H7 (cell line): Measurements from ENCODE around the gene LRRC28. TPM values are rescaled to one million over a fixed set of nuclear protein-coding genes. Genes with fewer than 3 reads are reported as not detected.

ENCODE experiments used
- DNase-seq: peaks from one replicate; pipeline ENCODE4 v3.0.0; 2012
- H3K27me3 ChIP-seq: 2 replicates; pipeline ENCODE4 v1.6.0; 2011; ENCODE audit warnings: mild to moderate bottlenecking, low read length; ENCODE audit not compliant: control insufficient read depth, insufficient read depth
- H3K36me3 ChIP-seq: replicated peaks from 2 replicates; pipeline ENCODE4 v1.5.1; 2011; ENCODE audit warnings: low read length; ENCODE audit not compliant: control insufficient read depth, insufficient read depth
- H3K4me3 ChIP-seq: 2 replicates; pipeline ENCODE4 v1.5.1; 2011; ENCODE audit warnings: low read depth, mild to moderate bottlenecking, control low read depth, low read length, moderate library complexity; ENCODE audit not compliant: insufficient read depth
- total RNA-seq: library from RNA; depleted of rRNA; stranded (reverse); fragments of >200 nt; shearing (Covaris generic); gene quantifications from 2 replicates; pipeline ENCODE4 v1.2.3, GENCODE V29; 2014

Gene LRRC28
- total RNA-seq, 1 experiment from 2014 or later, result 25.0 TPM

- Histone ChIP-seq H3K4me3 (no peak overlapping the region), H3K36me3 (no peaks in the 10 kb centered on the region), H3K27me3 (no peaks in the 10 kb centered on the region)
- no peak for DNase-seq
These were observed 12.4 kb upstream of the LRRC28 start for GRCh38 chr15:99238849-99239248.

DNA sequence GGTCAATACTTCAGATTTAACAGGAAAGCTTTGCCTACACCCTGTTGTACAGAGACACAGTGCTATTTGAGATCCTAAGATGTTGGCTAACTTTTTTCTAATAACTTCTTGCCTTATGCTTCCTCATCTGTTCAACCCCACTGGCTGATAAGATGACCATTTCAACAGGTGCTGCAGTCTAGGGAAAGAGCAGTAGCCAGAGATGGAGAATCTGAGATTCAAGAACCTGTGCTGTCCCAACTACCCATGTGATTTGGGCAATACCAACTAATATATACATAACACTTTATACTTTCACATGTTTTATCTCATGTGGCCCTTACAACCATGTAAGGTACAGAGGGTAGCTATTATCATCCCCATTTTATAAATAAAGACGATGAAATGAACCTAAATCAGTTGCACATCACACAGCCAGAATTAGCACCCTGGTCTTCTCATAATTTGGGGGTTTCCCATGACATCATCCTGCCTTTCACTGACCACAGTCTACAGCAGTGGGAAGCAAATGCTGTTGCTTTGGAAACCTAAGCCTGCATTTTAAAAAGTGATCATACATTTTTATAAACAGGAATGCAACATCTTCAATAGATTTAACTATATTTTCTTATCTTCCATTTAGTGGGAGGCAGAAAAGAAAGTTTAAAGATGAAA, 11.6 kb upstream of the LRRC28 start:
- Histone ChIP-seq H3K27me3 (no peaks in the 10 kb centered on the region), H3K4me3 (no peak overlapping the region), H3K36me3 (no peaks in the 10 kb centered on the region)
- no peak for DNase-seq

GRCh38 chr15:99241752-99242151, 9.5 kb upstream of the LRRC28 start:
- no peaks in the 10 kb centered on the region for H3K27me3 ChIP-seq
- no peak overlapping the region for H3K4me3 ChIP-seq
- H3K36me3 ChIP-seq, result no peaks in the 10 kb centered on the region
- no peak for DNase-seq

DNA sequence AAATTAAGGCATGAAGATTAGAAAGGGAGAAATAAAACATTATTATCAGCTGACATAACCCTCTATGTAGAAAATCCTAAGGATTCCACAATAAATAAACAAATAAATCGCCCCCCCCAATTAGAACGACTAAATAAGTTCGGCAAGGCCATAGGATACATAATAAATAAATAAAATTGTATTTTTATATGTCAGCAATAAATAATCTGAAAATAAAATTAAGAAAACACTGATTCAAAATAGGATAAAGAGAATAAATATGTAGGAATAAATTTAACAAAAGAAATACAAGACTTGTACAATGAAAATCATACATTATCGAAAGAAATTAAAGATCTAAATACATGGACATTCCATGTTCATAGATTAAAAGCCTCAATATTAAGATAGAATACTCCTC, 7.0 kb upstream of the LRRC28 start:
- no peaks in the 10 kb centered on the region for H3K27me3 ChIP-seq
- no peak overlapping the region for H3K4me3 ChIP-seq
- no peaks in the 10 kb centered on the region for H3K36me3 ChIP-seq
- no peak for DNase-seq

- Histone ChIP-seq H3K4me3 (no peak overlapping the region), H3K27me3 (no peaks in the 10 kb centered on the region), H3K36me3 (no peaks in the 10 kb centered on the region)
- no peak for DNase-seq
These were observed 4.2 kb upstream of the LRRC28 start for GRCh38 chr15:99247062-99247461.

- H3K36me3 ChIP-seq, result no peaks in the 10 kb centered on the region
- H3K27me3 ChIP-seq, result no peaks in the 10 kb centered on the region; the same call in 1 of the 2 replicates
- DNase-seq, result no peak
- no peak overlapping the region for H3K4me3 ChIP-seq
These were observed 3.1 kb upstream of the LRRC28 start for GRCh38 chr15:99248000-99248715.

- DNase-seq, result peak; percentile 49
- peak within 1 kb of the TSS; percentile 90 for H3K4me3 ChIP-seq
- no peaks in the 10 kb centered on the region for H3K36me3 ChIP-seq
- H3K27me3 ChIP-seq, result no peaks in the 10 kb centered on the region; the same call in 1 of the 2 replicates
These were observed 1.9 kb upstream of the LRRC28 start, which contains the start of gene TTC23 for GRCh38 chr15:99249270-99249841. Gene TTC23 (minus strand): TSS chr15:99249581. CDS start chr15:99228712, 20,869 bp downstream.

DNA sequence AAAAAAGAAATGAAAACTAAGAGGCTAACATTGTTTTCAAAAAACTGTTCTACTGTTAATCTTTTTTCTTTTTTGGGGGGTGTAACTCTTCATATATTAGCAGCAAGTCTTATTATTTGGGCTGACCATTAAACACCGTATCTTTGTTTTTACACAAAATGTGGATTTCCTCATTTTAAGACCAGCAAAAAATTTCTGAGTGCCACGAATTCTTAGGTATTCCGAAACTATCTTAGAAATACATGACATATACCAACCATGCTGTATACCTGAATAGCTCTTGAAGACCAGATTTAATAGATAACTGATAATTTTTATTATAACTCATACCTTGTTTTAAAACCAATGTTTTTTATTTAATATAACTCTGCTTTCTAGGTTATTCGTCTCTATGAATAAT, 1.3 kb upstream of the LRRC28 start:
- no peaks in the 10 kb centered on the region; the same call in 1 of the 2 replicates for H3K27me3 ChIP-seq
- peak overlapping the region; percentile 90 for H3K4me3 ChIP-seq
- H3K36me3 ChIP-seq, result no peaks in the 10 kb centered on the region
- no peak for DNase-seq

DNA sequence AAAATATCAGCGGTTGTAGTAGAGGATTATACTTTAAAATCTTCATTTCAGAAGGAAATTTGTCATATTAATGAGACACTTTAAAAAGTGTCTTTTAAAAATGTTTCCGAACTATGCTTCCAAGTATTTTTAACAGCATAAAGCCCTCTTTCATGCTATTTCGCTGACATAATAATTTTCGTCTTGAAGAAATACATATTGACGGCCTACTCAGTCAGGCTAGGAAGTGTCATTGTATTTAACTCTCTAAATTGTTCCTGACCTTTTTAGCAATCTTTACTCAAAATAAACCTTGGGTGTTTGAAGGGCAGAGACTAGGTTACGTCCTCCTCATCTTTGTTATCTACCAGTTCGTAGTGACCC, 806 bp upstream of the LRRC28 start:
- peak overlapping the region; percentile 80 for H3K4me3 ChIP-seq
- no peaks in the 10 kb centered on the region; the same call in 1 of the 2 replicates for H3K27me3 ChIP-seq
- no peaks in the 10 kb centered on the region for H3K36me3 ChIP-seq
- DNase-seq, result no peak

GRCh38 chr15:99252326-99252725, 1.0 kb downstream of the LRRC28 start:
- no peak overlapping the region for H3K4me3 ChIP-seq
- no peaks in the 10 kb centered on the region; the same call in 1 of the 2 replicates for H3K27me3 ChIP-seq
- no peak for DNase-seq
- no peaks in the 10 kb centered on the region for H3K36me3 ChIP-seq

- Histone ChIP-seq H3K27me3 (no peaks in the 10 kb centered on the region; the same call in 1 of the 2 replicates), H3K36me3 (no peaks in the 10 kb centered on the region)
- DNase-seq, result peak; percentile 19
These were observed 2.3 kb downstream of the LRRC28 start for GRCh38 chr15:99253381-99254090.

GRCh38 chr15:99257107-99257750, 5.9 kb downstream of the LRRC28 start:
- DNase-seq, result no peak
- Histone ChIP-seq H3K36me3 (no peaks in the 10 kb centered on the region), H3K4me3 (no peak overlapping the region)

More at GRCh38 chr15:99253381-99254090, 2.3 kb downstream of the LRRC28 start:
- H3K4me3 ChIP-seq, result no peak overlapping the region

DNA sequence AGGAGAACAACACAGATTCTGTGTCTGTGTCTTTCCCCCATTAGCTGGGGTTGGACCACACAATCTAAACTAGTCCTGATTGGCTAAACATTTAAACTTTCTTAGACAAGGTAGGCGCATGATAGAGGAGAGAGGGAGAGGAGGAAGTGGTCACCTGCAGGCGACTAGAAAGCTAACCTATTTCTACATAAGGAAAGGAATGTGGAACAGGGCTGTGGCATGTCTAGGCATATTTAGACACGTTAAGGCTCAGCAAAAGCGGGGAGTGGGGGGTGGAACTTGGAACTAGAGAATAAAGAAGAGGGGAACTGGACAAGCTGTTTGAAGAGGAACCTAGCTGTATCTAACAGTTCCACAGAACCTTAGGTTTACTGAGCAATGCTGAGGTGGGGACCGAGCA, 12.8 kb downstream of the LRRC28 start:
- no peaks in the 10 kb centered on the region for H3K36me3 ChIP-seq
- H3K27me3 ChIP-seq, result no peaks in the 10 kb centered on the region
- no peak overlapping the region for H3K4me3 ChIP-seq
- no peak for DNase-seq

More at GRCh38 chr15:99257107-99257750, 5.9 kb downstream of the LRRC28 start:
- no peaks in the 10 kb centered on the region; the same call in 1 of the 2 replicates for H3K27me3 ChIP-seq

DNA sequence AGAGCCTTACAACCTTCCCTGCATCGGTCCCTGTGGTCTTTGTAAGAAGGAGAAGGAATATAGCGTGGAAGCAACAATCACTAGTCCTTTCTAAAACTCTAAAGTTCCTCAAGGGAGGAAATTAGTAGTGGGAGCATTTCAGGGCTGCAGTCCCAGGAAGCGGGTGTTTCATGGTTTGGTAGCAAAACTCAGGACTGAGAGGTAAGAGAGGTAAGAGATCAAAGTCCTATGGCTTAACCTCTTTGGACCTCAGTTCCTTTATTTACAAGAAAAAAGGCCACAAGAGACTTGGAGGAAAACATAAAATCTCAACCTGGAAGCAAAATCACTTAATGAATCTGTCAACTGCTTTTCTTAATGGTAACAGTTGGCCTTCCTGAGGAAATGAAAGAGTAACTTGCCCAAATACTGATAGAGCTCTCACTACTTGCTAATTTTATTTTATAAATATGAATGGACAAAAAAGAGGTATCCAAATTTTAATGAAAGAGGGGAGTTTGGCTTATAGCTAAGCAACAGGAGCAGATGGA, 14.3 kb downstream of the LRRC28 start:
- no peak for DNase-seq
- Histone ChIP-seq H3K4me3 (no peak overlapping the region), H3K27me3 (no peaks in the 10 kb centered on the region)

More for the DNA sequence above, 14.3 kb downstream of the LRRC28 start:
- H3K36me3 ChIP-seq, result no peaks in the 10 kb centered on the region
